GM19468 (cell line): ENCODE results near the gene MRO.
A peak's percentile ranks its signal among the peaks of the same experiment; 100 is the strongest.
"Not testable (repeated sequence)": the region's sequence is repeated elsewhere in the genome, so short reads cannot be mapped to it uniquely, and the experiment has no call there.

Source experiments
- ATAC-seq: cut with Tn5 transposase; IDR thresholded peaks from one replicate; pipeline ENCODE4 v1.9.1; 2021; ENCODE audit warnings: mild to moderate bottlenecking, moderate library complexity, moderate number of reproducible peaks; ENCODE audit not compliant: unreplicated experiment; ENCODE audit errors: extremely low read depth

Gene MRO

DNA sequence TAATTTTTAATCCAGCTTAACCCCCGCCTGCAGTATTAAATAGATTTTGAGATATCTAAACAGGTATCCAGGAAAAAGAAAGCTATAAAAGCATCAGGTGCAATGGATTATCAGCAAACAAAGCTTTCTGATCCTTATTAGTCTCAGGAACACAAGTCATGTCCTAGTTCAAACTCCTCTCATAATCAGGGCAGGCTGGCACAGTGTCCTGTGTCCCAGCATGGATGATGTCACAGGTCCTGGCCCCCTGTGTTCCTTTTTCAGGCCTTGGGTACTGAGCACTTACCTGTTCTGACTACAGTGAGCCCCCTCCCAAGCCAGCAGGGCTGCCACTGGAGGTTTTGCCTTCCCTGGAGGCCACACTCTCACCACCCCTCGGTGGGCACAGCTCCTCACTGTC, 19.5 kb upstream of the MRO start:
- ATAC-seq, result no peak

DNA sequence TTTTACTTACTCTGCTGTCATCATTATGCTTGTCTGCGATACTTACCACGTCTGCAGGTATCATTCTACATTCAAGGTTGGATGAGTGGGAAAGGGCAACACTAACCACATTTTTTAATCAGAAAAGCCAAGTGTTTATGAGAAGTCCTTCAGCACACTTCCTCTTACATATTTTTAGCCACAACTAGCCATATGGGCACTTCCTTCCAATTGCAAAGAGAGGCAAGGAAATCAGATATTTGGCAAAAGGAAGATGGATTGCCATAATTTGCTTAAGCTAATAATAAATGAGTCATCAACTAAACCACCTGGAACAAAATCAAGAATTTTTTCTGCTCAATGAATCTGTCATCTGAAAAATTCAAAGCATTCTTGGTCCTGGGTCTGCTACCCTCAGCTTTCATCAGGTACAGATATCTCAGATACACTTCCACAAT, 16.7 kb upstream of the MRO start:
- ATAC-seq, result no peak

GRCh38 chr18:50833496-50833895, 13.7 kb upstream of the MRO start:
- not testable (repeated sequence) for ATAC-seq

DNA sequence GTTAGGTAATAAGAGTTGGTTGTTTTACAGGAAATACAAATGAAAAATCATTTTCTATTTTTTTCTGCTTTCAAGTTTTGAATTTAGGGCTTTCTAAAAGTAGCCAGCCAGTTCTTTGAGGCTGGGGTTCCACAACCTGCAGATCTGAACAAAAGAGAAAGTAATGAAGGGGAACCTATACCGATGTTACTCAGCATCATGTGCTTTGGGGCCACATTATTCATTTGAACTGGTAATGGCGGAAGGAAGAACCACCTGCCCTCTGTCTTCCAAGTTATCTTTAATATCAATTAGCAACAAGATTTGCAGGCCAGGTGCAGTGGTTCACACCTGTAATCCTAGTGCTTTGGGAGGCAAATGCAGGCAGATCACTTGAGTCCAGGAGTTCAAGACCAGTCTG, 12.9 kb upstream of the MRO start:
- peak; percentile 28 for ATAC-seq

- peak; percentile 68 for ATAC-seq
These were observed 10.7 kb upstream of the MRO start for GRCh38 chr18:50830544-50830943.

DNA sequence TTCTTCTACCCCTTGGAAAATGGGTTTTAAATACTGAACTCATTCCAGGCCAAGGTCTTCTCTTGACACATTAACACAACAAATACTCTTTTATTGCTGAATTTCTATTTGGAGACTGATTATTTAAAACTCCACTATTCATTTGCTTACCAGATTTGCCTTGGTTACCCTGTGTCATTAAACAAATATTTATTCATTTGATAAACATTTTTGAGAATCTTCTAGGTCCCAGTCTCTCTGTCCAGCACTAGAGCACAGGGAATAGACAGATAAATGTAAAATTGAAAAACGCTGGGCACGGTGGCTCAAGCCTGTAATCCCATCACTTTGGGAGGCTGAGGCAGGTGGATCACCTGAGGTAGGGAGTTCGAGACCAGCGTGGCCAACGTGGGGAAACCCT, 9.8 kb upstream of the MRO start:
- ATAC-seq, result no peak

GRCh38 chr18:50826027-50826426, 6.2 kb upstream of the MRO start:
- ATAC-seq, result no peak

GRCh38 chr18:50825621-50826020, 5.8 kb upstream of the MRO start:
- no peak for ATAC-seq

- ATAC-seq, result no peak
These were observed 2.9 kb upstream of the MRO start for GRCh38 chr18:50822756-50823155.

- no peak for ATAC-seq
These were observed 1.2 kb upstream of the MRO start for GRCh38 chr18:50820901-50821520.

- ATAC-seq, result no peak
These were observed 639 bp downstream of the MRO start for GRCh38 chr18:50819027-50819727.

DNA sequence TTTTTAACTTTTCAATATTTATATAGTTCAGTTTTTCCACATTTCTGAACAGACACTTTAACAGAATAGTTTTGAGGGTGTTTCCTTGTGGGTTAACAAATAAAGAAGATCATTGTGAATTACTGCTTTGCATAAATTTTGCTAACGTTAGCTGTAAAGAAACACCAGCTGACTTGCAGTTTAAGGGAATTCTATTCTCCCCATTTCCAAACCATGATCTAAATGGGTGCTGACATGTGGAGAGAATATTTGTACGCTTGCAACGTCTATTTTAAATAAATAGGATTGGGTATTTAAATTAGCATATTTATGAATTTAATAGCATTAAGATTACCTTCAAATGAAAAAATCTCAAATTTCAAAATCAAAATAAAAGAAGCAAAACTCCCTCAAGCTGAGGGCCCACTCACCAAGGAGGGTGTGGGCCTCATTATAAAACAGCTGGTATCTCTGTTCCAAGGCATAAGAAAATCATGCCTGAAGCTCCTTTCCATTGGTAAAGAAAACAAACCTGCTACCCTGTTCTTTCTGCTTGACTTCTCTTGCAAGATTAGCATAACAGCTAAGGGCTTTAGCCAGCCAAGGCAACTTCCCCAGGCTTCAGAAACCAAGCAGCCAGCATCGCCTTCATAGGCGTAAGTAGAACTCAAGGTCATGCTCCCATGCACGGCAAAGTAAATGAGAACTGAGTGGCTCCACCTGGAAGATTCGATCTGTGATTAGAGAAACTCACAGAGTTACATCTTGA, 3.2 kb downstream of the MRO start:
- peak; percentile 29 for ATAC-seq

DNA sequence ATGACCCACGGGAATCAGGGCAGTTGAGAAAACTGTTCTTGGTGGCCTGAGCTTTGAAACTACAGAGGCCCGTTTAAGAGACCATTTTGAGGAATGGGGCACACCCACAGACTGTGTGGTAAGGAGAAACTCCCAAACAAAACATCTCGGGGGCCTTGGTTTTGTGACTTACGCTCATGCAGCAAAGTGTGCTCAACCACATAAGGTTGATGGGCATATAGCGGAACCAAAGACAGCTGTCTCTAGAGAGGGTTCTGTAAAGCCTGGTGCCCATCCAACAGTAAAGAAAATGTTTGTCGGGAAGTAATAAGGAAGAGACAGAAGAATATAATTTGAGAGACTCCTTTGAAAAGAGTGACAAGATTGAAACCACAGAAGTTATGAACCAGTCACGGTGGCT, 5.4 kb downstream of the MRO start:
- no peak for ATAC-seq

GRCh38 chr18:50813353-50813752, 6.5 kb downstream of the MRO start:
- ATAC-seq, result no peak

DNA sequence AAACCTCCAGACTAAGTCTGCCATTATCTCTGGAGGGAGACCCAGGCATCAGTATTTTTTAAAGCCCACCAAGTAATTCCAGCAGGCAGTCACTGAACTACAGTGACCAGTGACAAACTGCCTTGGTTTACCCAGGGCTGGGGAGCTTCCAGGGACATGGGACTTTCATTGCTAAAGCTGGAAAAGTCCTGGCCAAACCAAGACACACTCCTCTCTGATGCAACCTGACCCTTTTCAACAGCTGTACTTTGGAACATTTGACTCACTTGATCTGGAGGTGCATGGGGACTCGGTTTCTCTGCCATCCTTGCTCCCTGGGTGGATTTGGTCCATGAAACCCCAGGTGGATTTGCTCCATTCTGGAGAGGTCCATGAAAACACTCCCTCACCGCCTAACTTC, 7.0 kb downstream of the MRO start:
- no peak for ATAC-seq

DNA sequence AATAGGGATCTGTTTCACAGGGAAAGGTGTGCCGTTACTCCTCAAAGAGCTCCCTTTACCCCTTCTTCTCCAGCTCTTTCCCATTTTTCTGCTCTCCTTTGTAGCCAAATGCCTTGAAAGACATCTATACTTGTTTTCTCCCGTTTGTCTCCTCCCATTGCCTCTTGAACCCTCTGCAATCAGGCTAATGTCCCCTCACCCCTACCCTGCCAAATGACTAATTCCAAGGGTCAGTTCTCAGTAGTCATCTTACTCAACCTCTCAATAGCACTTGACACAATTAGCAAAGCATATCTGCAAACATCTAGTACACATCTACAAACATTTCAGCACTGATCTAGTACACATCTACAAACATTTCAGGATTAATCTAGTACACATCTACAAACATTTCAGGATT, 12.6 kb downstream of the MRO start:
- ATAC-seq, result no peak

GRCh38 chr18:50806208-50806616, 13.6 kb downstream of the MRO start:
- no peak for ATAC-seq

GRCh38 chr18:50805732-50806131, 14.1 kb downstream of the MRO start:
- no peak for ATAC-seq

GRCh38 chr18:50803592-50803991, 16.2 kb downstream of the MRO start:
- ATAC-seq, result no peak

- no peak for ATAC-seq
These were observed 17.7 kb downstream of the MRO start for GRCh38 chr18:50802141-50802540.

GRCh38 chr18:50797142-50797541, 22.7 kb downstream of the MRO start:
- no peak for ATAC-seq
